ENCODE measurements around the gene DNAJB1. TPM values are rescaled to one million over a fixed set of nuclear protein-coding genes. Genes with fewer than 3 reads are reported as not detected.
"Not testable (repeated sequence)": the region's sequence is repeated elsewhere in the genome, so short reads cannot be mapped to it uniquely, and the experiment has no call there.

DNAJB1 gene
- 133 and 164 TPM in 2 replicates for total RNA-seq (2014; rRNA removed; shearing (Covaris generic); ENCODE audit: low replicate concordance)

DNA sequence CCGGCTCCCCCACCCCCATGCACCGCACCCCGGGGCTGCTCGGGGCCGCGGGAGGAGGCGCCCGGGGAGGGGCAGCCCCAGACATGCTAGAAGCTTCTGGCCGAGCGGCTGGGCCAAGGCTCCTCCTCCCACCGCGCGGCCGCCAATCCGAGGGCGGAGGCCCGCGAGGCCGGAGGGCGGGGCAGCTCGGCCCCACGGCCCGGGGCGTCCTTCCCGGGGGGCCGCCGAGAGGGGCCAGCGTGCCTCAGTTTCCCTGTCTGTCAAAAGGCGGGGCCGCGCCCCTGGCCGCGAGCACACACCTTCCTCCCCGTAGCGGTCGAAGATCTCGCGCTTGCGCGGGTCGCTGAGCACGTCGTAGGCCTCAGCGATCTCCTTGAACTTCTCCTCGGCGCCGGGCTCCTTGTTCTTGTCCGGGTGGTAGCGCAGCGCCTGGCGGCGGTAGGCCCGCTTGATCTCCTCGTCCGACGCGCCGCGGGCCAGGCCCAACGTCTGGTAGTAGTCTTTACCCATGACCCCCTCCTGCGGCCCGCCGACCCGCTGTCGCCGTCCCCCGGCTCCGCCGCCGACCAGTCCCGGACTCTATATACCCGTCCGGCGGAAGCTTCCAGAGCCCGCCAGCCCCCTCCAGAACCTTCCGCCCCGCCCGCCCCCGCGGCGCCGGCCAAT, at the start of gene DNAJB1:
Gene DNAJB1 (minus strand): TSS at position 558 of the 666 bp plus-strand sequence. CDS start 48 bp downstream, at position 510.
- DNase-seq: peak; percentile 88
- H3K9me3 ChIP-seq: no peaks in the 10 kb centered on the region
- no peaks in the 10 kb centered on the region for H3K27me3 ChIP-seq
- H3K36me3 ChIP-seq: peaks cover 42% of the 10 kb centered on the region
- peak within 1 kb of the TSS; percentile 100 for H3K4me3 ChIP-seq

DNA sequence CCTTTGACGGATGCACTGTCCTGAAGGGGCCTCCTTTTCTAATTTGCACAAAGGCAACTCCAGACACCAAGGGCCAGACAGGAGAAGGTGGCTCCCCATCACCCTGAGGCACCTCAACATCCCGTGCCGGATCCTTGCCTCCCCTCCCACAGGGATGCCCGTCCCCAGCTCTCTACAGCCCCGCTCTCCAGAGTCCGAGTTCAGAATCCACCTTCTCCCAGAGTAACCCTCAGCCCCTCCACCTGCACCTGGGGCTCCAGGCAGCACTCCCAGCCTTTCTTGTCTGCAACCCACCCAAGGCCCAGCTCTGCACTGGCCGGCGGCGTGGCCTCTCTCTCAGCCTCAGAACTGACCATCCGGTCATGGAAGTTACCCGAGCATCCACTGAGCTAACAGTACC, 48.9 kb upstream of the DNAJB1 start:
- Histone ChIP-seq H3K27me3 (no peaks in the 10 kb centered on the region), H3K9me3 (no peaks in the 10 kb centered on the region), H3K36me3 (peaks cover 49% of the 10 kb centered on the region), H3K4me3 (no peak overlapping the region)
- DNase-seq: no peak

DNA sequence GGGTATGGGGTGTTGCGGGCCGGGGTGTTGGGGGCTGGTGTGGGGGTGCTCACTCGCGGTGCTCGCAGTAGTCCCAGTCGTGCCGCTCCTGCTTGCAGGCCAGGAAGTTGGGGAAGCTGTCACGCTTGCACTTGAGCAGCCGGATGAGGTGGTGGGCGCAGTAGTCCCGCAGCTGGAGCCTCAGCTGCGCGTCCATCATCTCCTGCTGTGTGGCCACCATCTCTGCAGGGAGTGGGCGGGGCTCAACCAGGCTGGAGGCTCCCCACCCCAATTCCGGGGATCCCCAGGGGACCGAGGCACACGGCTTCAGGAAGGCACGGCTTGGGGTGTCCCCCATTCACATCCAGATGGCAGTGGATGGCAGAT, 48.5 kb upstream of the DNAJB1 start:
- Histone ChIP-seq H3K4me3 (no peak overlapping the region), H3K27me3 (no peaks in the 10 kb centered on the region), H3K9me3 (no peaks in the 10 kb centered on the region), H3K36me3 (peaks cover 49% of the 10 kb centered on the region)
- no peak for DNase-seq

DNA sequence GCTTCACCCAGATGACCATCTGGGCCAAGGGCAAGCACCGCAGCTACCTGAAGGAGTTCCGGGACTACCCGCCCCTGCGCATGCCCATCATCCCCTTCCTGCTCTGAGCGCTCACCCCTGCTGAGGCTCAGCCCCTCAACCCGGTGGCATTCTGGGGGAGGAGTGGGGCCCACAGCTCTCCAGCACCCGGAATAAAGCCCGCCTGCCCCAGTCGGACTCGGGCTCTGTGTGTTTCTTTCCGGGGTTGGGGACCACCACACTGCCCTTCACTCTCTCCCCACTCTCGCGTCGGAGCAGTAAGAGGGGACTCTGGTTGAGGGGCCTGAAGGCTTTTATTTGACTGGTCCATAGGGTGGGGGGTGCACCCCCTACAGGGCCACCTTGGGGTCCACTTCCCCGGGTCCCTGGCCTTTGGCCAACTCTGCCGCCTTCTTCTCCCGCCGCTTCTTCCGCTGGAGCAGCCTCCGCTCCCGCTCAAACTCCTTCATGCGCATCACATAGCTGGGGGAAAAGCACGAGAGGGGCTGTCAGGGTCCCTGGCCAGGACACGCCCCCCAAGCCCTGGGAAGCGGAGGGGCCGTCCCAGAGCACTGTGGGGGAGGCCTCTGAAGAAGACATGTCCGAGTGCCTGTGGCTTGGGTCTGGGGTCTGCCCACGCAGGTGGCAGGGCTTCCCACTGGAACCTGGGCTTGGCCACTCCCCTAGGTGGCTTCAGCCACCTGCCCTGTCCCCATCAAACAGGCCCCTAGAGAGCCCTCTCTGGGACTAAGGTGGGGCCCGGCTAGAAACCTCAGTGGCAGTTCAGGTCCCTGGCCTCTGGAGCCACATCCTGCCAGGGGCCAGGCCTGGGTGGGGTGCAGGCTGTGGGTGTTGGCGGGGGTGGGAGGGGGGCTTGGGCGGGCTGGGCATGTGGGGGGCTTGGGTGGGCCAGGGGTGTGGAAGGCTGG, 47.8 kb upstream of the DNAJB1 start:
- DNase-seq: no peak
- H3K36me3 ChIP-seq: peaks cover 49% of the 10 kb centered on the region

DNA sequence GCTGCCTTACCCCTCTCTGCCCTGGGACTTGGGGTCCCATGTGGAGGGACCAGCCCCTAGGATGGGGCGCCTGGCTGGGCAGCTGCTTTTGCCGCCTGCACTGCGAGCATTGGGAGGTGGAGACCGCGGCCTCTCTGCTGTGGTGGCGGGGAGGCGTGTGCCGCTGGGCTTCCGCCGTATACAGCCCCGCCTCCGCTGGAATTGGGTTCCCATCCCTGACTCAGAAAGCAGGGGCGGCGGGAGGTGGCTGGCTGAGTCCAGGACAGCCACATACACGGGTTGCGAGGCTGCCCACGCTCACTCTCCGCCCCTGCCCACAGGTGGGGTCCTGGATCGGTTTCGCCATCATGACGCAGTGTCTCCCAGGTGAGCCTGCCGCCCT, 47.1 kb upstream of the DNAJB1 start:
- Histone ChIP-seq H3K4me3 (no peak overlapping the region), H3K36me3 (peaks cover 49% of the 10 kb centered on the region), H3K9me3 (no peaks in the 10 kb centered on the region), H3K27me3 (no peaks in the 10 kb centered on the region)
- DNase-seq: no peak

More for the DNA sequence above, 47.8 kb upstream of the DNAJB1 start:
- Histone ChIP-seq H3K9me3 (no peaks in the 10 kb centered on the region), H3K27me3 (no peaks in the 10 kb centered on the region), H3K4me3 (no peak overlapping the region)

DNA sequence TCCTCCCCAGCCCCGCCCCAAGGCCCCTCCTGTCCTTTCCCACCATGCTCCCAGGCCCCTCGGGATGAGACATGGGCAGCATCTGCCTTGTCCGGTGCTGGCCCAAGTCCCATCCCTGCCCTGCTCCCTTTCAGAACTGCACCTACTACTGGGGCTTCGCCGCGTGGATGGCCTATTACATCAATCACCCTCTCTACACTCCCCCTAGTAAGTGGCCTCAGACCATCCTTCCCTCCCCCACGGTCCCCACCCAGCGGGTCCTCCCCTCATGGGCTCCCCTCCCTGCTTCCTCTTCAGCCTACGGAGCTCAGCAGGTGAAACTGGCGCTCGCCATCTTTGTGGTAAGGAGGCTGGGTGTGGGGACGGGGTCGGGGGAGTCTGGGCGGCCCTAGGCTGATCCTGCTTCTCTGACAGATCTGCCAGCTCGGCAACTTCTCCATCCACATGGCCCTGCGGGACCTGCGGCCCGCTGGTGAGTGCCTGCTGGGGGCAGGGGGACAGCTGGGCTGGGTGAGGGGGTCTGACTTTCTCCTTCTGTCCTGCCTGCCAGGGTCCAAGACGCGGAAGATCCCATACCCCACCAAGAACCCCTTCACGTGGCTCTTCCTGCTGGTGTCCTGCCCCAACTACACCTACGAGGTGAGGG, 46.6 kb upstream of the DNAJB1 start:
- H3K9me3 ChIP-seq, H3K27me3 ChIP-seq, H3K4me3 ChIP-seq, DNase-seq: not testable (repeated sequence)
- peaks cover 44% of the 10 kb centered on the region for H3K36me3 ChIP-seq

DNA sequence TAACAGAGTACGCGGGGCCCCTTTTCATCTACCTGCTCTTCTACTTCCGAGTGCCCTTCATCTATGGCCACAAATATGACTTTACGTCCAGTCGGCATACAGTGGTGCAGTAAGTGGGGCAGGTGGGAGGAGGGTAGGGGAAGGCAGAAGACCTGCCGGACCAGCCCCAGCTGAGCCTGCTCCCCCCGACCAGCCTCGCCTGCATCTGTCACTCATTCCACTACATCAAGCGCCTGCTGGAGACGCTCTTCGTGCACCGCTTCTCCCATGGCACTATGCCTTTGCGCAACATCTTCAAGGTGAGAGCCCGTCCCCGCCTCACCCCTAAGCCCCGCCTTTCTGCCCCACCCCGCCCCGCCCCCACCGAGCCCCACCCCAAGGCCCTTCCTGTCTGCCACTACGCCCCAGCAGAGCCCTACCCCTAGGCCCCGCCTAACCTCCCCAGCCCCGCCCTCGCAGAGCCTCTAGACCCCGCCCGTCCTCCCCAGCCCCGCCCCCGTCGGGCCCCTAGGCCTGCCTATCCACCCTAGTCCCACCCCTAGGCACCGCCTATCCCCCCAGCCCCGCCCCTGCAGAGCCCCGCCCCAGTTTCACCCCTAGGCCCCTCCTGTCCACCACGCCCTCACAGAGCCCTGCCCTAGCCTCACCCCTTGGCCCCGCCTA, 45.9 kb upstream of the DNAJB1 start:
- Histone ChIP-seq H3K27me3 (no peaks in the 10 kb centered on the region), H3K36me3 (peaks cover 41% of the 10 kb centered on the region), H3K4me3 (no peak overlapping the region), H3K9me3 (no peaks in the 10 kb centered on the region)
- peak; percentile 70 for DNase-seq

DNA sequence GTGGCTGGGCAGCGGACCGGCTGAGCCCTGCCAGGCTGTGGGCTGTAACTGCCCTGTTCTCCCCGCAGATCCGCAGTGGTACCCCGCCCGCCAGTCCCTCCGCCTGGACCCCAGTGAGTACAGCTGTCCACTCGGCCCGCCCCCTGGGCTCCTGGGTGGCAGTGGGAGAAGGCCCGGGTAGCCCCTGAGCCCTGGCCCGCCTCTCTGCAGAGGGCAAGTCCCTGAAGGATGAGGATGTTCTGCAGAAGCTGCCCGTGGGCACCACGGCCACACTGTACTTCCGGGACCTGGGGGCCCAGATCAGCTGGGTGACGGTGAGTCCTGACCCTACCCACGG, 45.4 kb upstream of the DNAJB1 start:
- no peaks in the 10 kb centered on the region for H3K9me3 ChIP-seq
- peaks cover 41% of the 10 kb centered on the region for H3K36me3 ChIP-seq
- no peak overlapping the region for H3K4me3 ChIP-seq
- no peak for DNase-seq
- no peaks in the 10 kb centered on the region for H3K27me3 ChIP-seq

DNA sequence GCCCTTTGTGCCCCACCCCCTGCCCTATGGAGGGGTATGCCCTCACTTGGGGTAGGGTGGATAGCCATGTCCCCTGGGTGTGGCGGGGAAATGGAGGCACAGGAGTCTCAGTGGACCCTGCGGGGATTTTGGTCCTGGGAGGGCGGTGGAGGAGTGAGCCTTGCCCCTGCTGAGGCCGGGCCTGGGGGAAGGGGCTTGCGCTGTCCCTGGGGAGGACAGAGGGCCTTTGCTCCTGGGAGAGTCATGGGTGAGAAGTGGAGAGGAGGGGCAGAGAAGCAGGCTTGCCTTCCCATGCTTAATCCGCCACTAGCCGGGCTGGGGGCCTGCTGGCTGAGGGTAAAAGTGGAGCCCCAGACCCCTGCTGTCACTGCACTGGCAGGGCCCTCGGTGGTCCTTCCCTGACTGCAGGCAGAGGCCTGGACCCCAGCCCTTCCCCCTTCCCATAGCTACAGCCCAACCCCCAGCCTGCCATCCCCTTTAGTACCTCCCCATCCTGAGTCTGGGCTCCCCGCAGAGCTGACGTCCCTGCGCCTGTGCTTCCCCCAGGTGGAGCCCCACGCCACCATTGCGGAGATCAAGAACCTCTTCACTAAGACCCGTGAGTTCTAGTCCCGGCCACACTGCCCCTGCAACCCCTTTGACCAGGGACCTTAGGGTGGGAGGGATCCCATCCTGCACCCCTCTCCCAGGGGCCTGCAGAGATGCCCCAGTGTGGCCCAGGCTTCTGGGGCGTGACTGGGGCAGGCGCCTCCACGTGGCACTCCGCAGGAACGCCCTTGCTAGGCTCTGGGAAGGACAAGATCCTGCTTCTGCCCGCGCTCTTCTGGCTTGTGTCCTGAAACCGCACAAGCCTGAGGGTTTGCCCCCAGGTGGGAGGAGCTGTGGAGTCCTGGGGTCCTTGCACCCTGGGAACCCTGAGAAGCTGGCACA, 44.7 kb upstream of the DNAJB1 start:
- no peaks in the 10 kb centered on the region for H3K27me3 ChIP-seq
- no peak overlapping the region for H3K4me3 ChIP-seq
- no peak for DNase-seq
- H3K36me3 ChIP-seq: peaks cover 41% of the 10 kb centered on the region
- no peaks in the 10 kb centered on the region for H3K9me3 ChIP-seq

DNA sequence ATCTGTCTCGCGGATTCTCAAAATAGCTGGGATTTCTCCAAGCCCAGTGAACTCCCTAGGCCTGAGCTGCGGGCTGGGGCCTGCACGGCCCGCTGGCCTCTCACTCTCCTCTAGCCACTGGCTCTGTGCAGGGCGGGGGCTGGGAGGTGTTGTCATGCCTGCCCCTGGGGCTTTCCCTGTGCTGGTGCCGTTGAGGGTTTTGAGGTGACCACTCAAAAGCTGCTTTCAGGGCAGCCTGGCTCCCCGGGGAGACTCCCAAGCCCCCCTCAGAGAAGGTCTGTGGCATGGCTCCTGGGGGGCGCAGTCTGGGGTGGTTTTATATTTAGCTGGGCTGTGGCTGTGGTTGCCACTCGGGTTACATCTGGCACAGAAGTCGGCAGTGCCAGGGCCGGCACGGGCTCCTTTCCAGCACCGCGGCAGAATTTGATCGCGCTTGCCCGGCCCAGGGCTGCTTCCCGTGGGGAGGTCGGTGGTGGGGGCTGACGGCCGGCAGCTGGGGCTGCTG, 43.7 kb upstream of the DNAJB1 start:
- no peak overlapping the region; the same call in 1 of the 2 replicates for H3K4me3 ChIP-seq
- no peaks in the 10 kb centered on the region for H3K27me3 ChIP-seq
- no peaks in the 10 kb centered on the region for H3K9me3 ChIP-seq
- H3K36me3 ChIP-seq: peaks cover 43% of the 10 kb centered on the region
- peak; percentile 86 for DNase-seq

DNA sequence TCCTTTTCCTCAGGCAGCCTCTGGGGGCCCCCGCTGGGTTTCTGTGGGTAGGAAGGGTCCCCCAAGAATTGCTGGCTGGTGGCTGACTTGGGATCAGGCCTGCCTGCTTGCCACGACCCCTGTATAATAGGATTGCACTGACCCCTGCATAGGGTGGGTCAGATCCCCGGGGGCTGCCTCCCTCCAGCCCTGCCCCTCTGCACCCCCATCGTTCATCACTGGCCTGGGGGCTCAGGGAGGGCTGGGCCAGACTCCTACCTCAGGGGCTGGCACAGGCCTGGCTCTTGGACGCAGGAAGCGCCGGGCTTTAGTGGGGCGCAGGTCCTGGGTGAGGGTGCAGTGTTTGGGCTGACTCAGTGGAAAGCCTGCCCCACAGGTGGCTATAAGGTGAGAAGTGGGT, 43.1 kb upstream of the DNAJB1 start:
- DNase-seq: no peak
- Histone ChIP-seq H3K36me3 (peaks cover 42% of the 10 kb centered on the region), H3K9me3 (no peaks in the 10 kb centered on the region), H3K4me3 (no peak overlapping the region; the same call in 1 of the 2 replicates), H3K27me3 (no peaks in the 10 kb centered on the region)

DNA sequence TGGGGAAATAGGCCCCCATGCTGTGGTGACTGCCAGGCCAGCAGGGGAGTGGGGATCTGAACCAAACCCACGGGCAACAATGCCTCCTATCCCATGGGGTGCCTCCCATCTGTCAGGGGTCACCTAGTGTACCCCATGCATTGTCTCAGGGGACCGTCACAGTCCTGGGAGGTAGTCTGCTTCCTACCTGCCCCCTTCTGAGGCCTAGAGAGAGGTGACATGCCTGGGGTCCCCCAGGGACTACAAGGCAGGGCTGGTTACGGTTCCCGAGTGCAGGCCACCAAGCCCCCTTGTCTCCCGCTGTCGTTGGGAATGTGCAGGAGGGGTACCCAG, 42.5 kb upstream of the DNAJB1 start:
- Histone ChIP-seq H3K9me3 (no peaks in the 10 kb centered on the region), H3K27me3 (no peaks in the 10 kb centered on the region), H3K4me3 (no peak overlapping the region), H3K36me3 (peaks cover 37% of the 10 kb centered on the region)
- no peak for DNase-seq

DNA sequence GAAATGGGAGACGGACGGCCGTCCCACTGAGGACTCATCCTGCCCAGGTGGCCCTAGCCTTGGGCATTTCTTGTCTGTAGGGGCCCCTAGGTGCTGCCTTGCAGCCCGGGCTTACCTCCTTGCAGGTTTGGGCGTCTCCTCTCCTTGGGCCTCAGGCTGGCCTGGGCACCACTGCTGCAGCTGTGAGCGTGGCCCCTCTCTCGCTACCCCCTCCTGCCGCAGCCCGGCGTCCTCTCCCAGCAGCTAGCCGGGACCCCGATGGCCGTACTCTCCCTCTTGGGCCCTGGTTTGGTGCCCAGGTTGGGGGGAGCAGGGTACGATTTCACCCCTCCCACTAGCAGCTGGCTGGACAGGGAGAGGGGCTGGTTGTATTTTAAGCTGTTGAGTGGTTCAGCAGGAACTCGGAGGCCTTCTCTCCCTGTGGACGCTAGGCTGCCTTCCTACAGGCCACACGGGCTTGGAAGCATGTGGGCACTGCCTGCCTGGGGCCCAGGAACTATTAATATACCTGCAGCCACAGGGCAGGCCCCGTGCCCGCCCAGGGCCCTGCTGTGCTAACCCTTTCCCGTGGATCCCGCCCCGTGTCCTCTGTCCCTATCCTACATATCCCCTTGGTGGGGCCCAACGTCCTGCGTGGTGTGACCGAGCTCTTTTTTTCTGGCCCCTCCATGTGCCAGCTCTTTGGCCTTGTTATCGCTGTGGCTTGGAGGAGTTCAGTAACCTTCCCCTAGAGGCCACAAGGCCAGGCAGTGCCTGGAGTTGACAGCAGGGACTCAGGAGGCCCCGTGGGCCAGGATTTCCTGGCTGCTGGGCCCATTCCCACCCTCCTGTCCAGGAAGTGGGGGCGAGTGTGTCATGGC, 41.9 kb upstream of the DNAJB1 start:
- Histone ChIP-seq H3K27me3 (no peaks in the 10 kb centered on the region), H3K9me3 (no peaks in the 10 kb centered on the region)
- peak; percentile 73 for DNase-seq

DNA sequence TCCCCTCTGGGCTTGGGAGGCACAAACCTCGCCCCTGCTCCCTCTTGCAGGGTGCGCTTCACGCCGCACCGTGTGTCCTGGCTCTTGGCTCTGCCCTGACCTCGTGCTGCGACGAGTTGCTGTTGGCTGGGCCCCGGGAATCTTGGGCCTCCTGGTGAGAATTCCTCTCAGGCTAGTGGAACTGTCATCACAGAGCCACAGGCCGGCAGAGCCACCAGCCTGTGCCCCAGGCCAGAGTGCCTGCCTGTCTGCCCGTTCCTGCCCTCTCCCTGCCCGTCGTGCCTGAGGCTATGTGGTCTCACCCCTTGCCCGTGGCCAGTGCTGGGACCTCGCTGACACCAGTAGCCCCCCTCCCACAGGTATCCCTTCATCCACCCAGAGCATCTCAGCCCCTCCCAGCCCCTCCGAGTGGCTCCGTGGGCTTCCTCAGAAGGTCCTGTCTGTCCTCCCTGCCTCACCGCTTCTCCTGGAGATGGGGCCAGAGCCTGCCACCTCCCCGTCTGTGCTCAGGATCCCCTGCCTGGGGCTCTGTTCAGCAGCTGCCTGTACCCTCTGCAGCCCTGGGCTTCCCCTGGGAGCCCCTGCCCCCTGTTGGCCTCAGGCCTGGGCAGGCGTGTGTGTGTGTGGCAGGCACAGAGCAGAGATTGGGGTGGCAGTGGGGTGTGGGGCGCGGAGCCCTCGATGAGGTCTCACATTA, 40.3 kb upstream of the DNAJB1 start:
- Histone ChIP-seq H3K36me3 (peaks cover 20% of the 10 kb centered on the region), H3K9me3 (no peaks in the 10 kb centered on the region), H3K4me3 (no peak overlapping the region), H3K27me3 (no peaks in the 10 kb centered on the region)
- DNase-seq: no peak

More for the DNA sequence above, 41.9 kb upstream of the DNAJB1 start:
- H3K36me3 ChIP-seq: peaks cover 31% of the 10 kb centered on the region
- no peak overlapping the region for H3K4me3 ChIP-seq
